GM21619 (cell line): ENCODE measurements around the gene USP17L20.
"Not testable (repeated sequence)": the region's sequence is repeated elsewhere in the genome, so short reads cannot be mapped to it uniquely, and the experiment has no call there.

Experiments used
- ATAC-seq: cut with Tn5 transposase; IDR thresholded peaks from one replicate; pipeline ENCODE4 v1.9.1; 2021; ENCODE audit not compliant: unreplicated experiment

The USP17L20 gene, protein sequence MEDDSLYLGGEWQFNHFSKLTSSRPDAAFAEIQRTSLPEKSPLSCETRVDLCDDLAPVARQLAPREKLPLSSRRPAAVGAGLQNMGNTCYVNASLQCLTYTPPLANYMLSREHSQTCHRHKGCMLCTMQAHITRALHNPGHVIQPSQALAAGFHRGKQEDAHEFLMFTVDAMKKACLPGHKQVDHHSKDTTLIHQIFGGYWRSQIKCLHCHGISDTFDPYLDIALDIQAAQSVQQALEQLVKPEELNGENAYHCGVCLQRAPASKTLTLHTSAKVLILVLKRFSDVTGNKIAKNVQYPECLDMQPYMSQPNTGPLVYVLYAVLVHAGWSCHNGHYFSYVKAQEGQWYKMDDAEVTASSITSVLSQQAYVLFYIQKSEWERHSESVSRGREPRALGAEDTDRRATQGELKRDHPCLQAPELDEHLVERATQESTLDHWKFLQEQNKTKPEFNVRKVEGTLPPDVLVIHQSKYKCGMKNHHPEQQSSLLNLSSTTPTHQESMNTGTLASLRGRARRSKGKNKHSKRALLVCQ

DNA sequence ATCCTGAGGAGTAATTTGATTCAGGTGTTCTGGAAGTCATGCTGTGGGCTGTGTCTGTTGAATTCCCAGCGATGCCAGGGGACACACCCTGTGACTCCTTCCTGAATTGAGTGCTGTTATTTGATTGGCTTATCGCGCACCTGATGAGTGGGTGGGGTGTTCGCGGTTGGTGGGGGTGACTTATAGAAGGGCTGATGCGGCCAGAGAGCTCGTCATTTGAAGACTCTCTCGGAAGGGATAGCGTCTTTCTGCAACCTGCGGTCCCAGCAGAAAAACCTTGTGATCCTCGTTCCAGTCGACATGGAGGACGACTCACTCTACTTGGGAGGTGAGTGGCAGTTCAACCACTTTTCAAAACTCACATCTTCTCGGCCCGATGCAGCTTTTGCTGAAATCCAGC, at the start of gene USP17L20:
Gene USP17L20 (plus strand): TSS at position 301 of the 400 bp plus-strand sequence. CDS start 0 bp downstream, at position 301.
- not testable (repeated sequence) for ATAC-seq

DNA sequence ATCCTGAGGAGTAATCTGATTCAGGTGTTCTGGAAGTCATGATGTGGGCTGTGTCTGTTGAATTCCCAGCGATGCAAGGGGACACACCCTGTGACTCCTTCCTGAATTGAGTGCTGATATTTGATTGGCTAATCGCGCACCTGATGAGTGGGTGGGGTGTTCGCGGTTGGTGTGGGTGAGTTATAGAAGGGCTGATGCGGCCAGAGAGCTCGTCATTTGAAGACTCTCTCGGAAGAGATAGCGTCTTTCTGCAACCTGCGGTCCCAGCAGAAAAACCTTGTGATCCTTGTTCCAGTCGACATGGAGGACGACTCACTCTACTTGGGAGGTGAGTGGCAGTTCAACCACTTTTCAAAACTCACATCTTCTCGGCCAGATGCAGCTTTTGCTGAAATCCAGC, 47.6 kb upstream of the USP17L20 start, which contains the start of gene USP17L10:
Gene USP17L10 (plus strand): TSS at position 301 of the 400 bp plus-strand sequence. CDS start 0 bp downstream, at position 301.
- ATAC-seq: not testable (repeated sequence)

DNA sequence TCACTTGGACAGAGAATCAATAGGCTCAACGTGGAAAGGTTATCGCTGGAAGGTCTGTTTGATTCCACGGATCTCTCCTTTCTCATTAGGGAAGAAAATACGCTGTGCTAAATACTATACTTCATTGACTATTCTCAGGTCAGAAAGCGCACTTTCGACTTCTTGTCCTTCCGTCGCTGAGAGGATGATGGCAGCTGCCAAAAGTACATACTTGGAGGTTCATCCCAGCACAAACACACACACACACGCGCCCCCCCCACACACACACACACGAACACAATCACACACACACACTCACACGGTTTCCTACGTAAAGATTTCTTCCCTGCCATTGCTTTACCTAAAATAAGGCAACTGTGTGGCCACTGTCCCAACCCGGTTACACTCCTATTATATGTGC, 43.2 kb upstream of the USP17L20 start:
- not testable (repeated sequence) for ATAC-seq

DNA sequence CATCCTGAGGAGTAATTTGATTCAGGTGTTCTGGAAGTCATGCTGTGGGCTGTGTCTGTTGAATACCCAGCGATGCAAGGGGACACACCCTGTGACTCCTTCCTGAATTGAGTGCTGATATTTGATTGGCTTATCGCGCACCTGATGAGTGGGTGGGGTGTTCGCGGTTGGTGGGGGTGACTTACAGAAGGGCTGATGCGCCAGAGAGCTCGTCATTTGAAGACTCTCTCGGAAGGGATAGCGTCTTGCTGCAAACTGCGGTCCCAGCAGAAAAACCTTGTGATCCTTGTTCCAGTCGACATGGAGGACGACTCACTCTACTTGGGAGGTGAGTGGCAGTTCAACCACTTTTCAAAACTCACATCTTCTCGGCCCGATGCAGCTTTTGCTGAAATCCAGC, 42.8 kb upstream of the USP17L20 start, which contains the start of gene USP17L11:
Gene USP17L11 (plus strand): TSS at position 301 of the 400 bp plus-strand sequence. CDS start 0 bp downstream, at position 301.
- not testable (repeated sequence) for ATAC-seq

DNA sequence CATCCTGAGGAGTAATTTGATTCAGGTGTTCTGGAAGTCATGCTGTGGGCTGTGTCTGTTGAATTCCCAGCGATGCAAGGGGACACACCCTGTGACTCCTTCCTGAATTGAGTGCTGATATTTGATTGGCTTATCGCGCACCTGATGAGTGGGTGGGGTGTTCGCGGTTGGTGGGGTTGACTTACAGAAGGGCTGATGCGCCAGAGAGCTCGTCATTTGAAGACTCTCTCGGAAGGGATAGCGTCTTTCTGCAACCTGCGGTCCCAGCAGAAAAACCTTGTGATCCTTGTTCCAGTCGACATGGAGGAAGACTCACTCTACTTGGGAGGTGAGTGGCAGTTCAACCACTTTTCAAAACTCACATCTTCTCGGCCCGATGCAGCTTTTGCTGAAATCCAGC, 38.1 kb upstream of the USP17L20 start, which contains the start of gene USP17L12:
Gene USP17L12 (plus strand): TSS at position 301 of the 400 bp plus-strand sequence. CDS start 0 bp downstream, at position 301.
- ATAC-seq: not testable (repeated sequence)

DNA sequence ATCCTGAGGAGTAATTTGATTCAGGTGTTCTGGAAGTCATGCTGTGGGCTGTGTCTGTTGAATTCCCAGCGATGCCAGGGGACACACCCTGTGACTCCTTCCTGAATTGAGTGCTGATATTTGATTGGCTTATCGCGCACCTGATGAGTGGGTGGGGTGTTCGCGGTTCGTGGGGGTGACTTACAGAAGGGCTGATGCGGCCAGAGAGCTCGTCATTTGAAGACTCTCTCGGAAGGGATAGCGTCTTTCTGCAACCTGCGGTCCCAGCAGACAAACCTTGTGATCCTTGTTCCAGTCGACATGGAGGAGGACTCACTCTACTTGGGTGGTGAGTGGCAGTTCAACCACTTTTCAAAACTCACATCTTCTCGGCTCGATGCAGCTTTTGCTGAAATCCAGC, 33.3 kb upstream of the USP17L20 start, which contains the start of gene USP17L13:
Gene USP17L13 (plus strand): TSS at position 301 of the 400 bp plus-strand sequence. CDS start 0 bp downstream, at position 301.
- not testable (repeated sequence) for ATAC-seq

DNA sequence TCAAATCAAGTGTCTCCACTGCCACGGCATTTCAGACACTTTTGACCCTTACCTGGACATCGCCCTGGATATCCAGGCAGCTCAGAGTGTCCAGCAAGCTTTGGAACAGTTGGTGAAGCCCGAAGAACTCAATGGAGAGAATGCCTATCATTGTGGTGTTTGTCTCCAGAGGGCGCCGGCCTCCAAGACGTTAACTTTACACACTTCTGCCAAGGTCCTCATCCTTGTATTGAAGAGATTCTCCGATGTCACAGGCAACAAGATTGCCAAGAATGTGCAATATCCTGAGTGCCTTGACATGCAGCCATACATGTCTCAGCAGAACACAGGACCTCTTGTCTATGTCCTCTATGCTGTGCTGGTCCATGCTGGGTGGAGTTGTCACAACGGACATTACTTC, 27.7 kb upstream of the USP17L20 start:
- not testable (repeated sequence) for ATAC-seq

DNA sequence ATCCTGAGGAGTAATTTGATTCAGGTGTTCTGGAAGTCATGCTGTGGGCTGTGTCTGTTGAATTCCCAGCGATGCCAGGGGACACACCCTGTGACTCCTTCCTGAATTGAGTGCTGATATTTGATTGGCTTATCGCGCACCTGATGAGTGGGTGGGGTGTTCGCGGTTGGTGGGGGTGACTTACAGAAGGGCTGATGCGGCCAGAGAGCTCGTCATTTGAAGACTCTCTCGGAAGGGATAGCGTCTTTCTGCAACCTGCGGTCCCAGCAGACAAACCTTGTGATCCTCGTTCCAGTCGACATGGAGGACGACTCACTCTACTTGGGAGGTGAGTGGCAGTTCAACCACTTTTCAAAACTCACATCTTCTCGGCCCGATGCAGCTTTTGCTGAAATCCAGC, 23.8 kb upstream of the USP17L20 start, which contains the start of gene USP17L15:
Gene USP17L15 (plus strand): TSS at position 301 of the 400 bp plus-strand sequence. CDS start 0 bp downstream, at position 301.
- not testable (repeated sequence) for ATAC-seq

DNA sequence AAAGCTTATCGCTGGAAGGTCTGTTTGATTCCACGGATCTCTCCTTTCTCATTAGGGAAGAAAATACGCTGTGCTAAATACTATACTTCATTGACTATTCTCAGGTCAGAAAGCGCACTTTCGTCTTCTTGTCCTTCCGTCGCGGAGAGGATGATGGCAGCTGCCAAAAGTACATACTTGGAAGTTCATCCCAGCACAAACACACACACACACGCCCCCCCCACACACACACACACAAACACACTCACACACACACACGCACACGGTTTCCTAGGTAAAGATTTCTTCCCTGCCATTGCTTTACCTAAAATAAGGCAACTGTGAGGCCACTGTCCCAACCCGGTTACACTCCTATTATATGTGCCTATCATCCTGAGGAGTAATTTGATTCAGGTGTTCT, 19.5 kb upstream of the USP17L20 start:
- ATAC-seq: not testable (repeated sequence)

DNA sequence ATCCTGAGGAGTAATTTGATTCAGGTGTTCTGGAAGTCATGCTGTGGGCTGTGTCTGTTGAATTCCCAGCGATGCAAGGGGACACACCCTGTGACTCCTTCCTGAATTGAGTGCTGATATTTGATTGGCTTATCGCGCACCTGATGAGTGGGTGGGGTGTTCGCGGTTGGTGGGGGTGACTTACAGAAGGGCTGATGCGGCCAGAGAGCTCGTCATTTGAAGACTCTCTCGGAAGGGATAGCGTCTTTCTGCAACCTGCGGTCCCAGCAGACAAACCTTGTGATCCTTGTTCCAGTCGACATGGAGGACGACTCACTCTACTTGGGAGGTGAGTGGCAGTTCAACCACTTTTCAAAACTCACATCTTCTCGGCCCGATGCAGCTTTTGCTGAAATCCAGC, 14.3 kb upstream of the USP17L20 start, which contains the start of gene USP17L17:
Gene USP17L17 (plus strand): TSS at position 301 of the 400 bp plus-strand sequence. CDS start 0 bp downstream, at position 301.
- ATAC-seq: not testable (repeated sequence)

DNA sequence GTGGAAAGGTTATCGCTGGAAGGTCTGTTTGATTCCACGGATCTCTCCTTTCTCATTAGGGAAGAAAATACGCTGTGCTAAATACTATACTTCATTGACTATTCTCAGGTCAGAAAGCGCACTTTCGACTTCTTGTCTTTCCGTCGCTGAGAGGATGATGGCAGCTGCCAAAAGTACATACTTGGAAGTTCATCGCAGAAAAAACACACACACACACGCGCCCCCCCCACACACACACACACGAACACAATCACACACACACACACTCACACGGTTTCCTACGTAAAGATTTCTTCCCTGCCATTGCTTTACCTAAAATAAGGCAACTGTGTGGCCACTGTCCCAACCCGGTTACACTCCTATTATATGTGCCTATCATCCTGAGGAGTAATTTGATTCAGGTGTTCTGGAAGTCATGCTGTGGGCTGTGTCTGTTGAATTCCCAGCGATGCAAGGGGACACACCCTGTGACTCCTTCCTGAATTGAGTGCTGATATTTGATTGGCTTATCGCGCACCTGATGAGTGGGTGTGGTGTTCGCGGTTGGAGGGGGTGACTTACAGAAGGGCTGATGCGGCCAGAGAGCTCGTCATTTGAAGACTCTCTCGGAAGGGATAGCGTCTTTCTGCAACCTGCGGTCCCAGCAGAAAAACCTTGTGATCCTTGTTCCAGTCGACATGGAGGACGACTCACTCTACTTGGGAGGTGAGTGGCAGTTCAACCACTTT, 9.8 kb upstream of the USP17L20 start, which contains the start of gene USP17L18:
Gene USP17L18 (plus strand): TSS at position 678 of the 728 bp plus-strand sequence. CDS start 0 bp downstream, at position 678.
- ATAC-seq: not testable (repeated sequence)

DNA sequence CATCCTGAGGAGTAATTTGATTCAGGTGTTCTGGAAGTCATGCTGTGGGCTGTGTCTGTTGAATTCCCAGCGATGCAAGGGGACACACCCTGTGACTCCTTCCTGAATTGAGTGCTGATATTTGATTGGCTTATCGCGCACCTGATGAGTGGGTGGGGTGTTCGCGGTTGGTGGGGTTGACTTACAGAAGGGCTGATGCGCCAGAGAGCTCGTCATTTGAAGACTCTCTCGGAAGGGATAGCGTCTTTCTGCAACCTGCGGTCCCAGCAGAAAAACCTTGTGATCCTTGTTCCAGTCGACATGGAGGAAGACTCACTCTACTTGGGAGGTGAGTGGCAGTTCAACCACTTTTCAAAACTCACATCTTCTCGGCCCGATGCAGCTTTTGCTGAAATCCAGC, 4.8 kb upstream of the USP17L20 start, which contains the start of gene USP17L19:
Gene USP17L19 (plus strand): TSS at position 301 of the 400 bp plus-strand sequence. CDS start 0 bp downstream, at position 301.
- not testable (repeated sequence) for ATAC-seq

DNA sequence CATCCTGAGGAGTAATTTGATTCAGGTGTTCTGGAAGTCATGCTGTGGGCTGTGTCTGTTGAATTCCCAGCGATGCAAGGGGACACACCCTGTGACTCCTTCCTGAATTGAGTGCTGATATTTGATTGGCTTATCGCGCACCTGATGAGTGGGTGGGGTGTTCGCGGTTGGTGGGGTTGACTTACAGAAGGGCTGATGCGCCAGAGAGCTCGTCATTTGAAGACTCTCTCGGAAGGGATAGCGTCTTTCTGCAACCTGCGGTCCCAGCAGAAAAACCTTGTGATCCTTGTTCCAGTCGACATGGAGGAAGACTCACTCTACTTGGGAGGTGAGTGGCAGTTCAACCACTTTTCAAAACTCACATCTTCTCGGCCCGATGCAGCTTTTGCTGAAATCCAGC, 4.6 kb downstream of the USP17L20 start, which contains the start of gene USP17L21:
Gene USP17L21 (plus strand): TSS at position 301 of the 400 bp plus-strand sequence. CDS start 0 bp downstream, at position 301.
- ATAC-seq: not testable (repeated sequence)

DNA sequence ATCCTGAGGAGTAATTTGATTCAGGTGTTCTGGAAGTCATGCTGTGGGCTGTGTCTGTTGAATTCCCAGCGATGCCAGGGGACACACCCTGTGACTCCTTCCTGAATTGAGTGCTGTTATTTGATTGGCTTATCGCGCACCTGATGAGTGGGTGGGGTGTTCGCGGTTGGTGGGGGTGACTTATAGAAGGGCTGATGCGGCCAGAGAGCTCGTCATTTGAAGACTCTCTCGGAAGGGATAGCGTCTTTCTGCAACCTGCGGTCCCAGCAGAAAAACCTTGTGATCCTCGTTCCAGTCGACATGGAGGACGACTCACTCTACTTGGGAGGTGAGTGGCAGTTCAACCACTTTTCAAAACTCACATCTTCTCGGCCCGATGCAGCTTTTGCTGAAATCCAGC, 9.4 kb downstream of the USP17L20 start, which contains the start of gene USP17L22:
Gene USP17L22 (plus strand): TSS at position 301 of the 400 bp plus-strand sequence. CDS start 0 bp downstream, at position 301.
- not testable (repeated sequence) for ATAC-seq

DNA sequence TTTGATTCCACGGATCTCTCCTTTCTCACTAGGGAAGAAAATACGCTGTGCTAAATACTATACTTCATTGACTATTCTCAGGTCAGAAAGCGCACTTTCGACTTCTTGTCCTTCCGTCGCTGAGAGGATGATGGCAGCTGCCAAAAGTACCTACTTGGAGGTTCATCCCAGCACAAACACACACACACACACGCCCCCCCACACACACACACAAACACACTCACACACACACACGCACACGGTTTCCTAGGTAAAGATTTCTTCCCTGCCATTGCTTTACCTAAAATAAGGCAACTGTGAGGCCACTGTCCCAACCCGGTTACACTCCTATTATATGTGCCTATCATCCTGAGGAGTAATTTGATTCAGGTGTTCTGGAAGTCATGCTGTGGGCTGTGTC, 13.8 kb downstream of the USP17L20 start:
- not testable (repeated sequence) for ATAC-seq
